Measurements from ENCODE around the gene IQCN.
"Not testable (repeated sequence)": the region's sequence is repeated elsewhere in the genome, so short reads cannot be mapped to it uniquely, and the experiment has no call there.

IQCN gene

GRCh38 chr19:18209912-18210311 is 64.3 kb downstream of the IQCN start:
- DNase-seq: not testable (repeated sequence)

DNA sequence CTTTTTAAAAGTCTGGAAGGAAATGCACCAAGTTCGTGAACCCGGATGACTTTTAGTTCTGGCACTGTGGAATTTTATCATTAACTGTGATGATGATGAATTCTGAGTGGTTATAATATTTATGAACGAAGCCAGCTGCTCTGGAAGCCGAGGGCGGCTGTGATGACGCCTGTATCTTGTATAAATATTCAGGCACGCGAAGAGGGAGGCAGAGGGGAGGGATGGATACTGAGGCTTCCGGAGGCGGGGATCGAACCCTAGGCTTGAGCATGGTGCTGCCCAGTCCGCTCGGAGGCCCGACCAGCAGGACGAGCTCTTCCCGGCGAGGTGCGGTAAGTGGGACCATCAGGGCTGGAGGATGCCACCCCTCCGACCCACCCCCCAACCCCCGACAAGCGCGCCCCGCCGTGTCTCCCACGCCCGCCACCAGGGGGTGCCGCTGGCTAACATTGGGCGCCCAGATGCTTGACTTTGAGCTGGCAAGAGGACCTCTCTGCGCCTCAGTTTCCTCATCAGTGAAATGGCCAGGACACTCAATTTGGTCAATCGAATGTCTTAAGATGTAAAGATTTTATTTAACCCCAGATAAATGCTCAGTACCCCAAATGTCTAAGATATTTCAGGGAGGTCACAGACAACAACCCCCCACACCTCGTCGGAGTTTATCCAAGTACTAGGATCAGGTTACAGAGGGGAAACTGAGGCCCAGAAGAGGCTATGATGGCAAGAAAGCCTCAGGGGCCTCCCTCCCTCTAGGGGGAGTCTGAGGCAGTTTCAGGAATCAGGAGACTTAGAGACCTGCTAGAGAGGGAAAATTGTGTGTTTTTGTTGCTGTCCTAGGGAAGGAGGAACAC is 65.9 kb downstream of the IQCN start:
- peak in 1 of 14 donors; percentile 3 for DNase-seq

All from C1 segment of cervical spinal cord (tissue), 14 donors.